Pancreas (tissue), 10 donors: ENCODE measurements around the gene SH3RF3. TPM values are rescaled to one million over a fixed set of nuclear protein-coding genes. Genes with fewer than 3 reads are reported as not detected.

Source experiments
- ATAC-seq, 4 donors: fragments of 200-7000 bp; cut with Tn5 transposase; one replicate each; pipeline versions ENCODE4 v1.8.0 to v1.9.1; 2020; ENCODE audit warnings: mild to moderate bottlenecking in 4 of 4, moderate library complexity in 4 of 4
- DNase-seq, 6 donors: peaks; one replicate each; pipeline ENCODE4 v3.0.0-alpha.2; 2020
- FAIRE-seq: peaks from 2 replicates; lab custom pipeline; 2012; peaks lifted over from hg19 to GRCh38; lab: Jason Lieb, UNC
- H3K27ac ChIP-seq, 4 donors: fragments of 200-600 bp; sonication (generic); 1 replicate in 3 of 4; 2 replicates in 1 of 4; pipeline versions ENCODE4 v1.5.0 to v1.8.0; 2020
- H3K27me3 ChIP-seq, 4 donors: fragments of 200-600 bp; one replicate each; pipeline ENCODE4 v1.8.0; 2021
- H3K36me3 ChIP-seq, 3 donors: fragments of 200-600 bp; sonication (generic) in 1 of 3; one replicate each; pipeline versions ENCODE4 v1.5.0 to v1.8.0; 2020 to 2021
- H3K4me1 ChIP-seq, 3 donors: fragments of 200-600 bp; one replicate each; pipeline ENCODE4 v1.8.0; 2021
- H3K4me3 ChIP-seq, 4 donors: fragments of 200-600 bp; sonication (generic) in 2 of 4; one replicate each; pipeline versions ENCODE4 v1.5.0 to v1.8.0; 2020 to 2021
- H3K9me3 ChIP-seq, 4 donors: fragments of 200-600 bp; one replicate each; pipeline ENCODE4 v1.8.0; 2021
- CTCF ChIP-seq, 4 donors: fragments of 200-600 bp; sonication (generic) in 3 of 4; IDR thresholded peaks; one replicate each; pipeline versions ENCODE4 v1.5.0 to v1.8.0; 2021; ENCODE audit warnings: antibody characterized with exemption in 4 of 4
- WGBS, 2 donors: extraction: QIAGEN DNeasy Blood & Tissue Kit; methylation state at CpG; one replicate each; pipeline ENCODE4 v1.1.7; 2013; 5-methylcytosine and 5-hydroxymethylcytosine counted together
- intact Hi-C, 3 donors: fragments of 100-400 bp; cut with DNase I; formaldehyde crosslinking; loops; one replicate each; pipeline versions ENCODE4 v1.11.1 to v1.14.2; 2022
- polyA plus RNA-seq, 2 donors: library from polyadenylated mRNA; stranded (reverse); fragments of 200-250 nt; gene quantifications; one replicate each; pipeline ENCODE4 v1.2.3, GENCODE V29; 2013
- total RNA-seq, 6 donors: library from RNA; stranded (reverse); fragmentation: NEBNext Ultra II Directional in 4 of 6; extraction: Animal tissue kit (Norgen Biotek cat#: 25700) in 4 of 6; gene quantifications; one replicate each; pipeline versions ENCODE4 v1.2.1 to v1.2.4, GENCODE V29; 2021 to 2023
- donor health status: healthy with polysubstance abuse.
- donor health status: DM: no; HTN: no; CAD: no; lungs with moderate emphysema.
- donor health status: DM: no; HTN: no; CAD: no.
- donor health status: control.
- donor health status: control.
- donor health status: Bipolar disorder and iron deficiency.
- donor health status: DM: yes; HTN: yes; CAD: no.
- donor health status: DM: no; HTN: no; CAD: no.
- donor health status: DM: no; HTN: no; CAD: no.
- donor health status: DM: yes; HTN: yes; CAD: no.

The SH3RF3 gene
- total and polyA plus RNA-seq, 8 donors, result 1.1 to 3.5 (median 1.8) TPM

GRCh38 chr2:109195193-109196045 is 66.4 kb downstream of the SH3RF3 start:
- no peak for DNase-seq
- ATAC-seq, result no peak
- no peak for FAIRE-seq

GRCh38 chr2:109196081-109196875 is 67.3 kb downstream of the SH3RF3 start:
- no peak overlapping the region for H3K27ac ChIP-seq
- no peak overlapping the region for H3K4me3 ChIP-seq
- no peak for ATAC-seq
- H3K36me3 ChIP-seq, result no peaks in the 10 kb centered on the region
- no peak for FAIRE-seq
- no peak for DNase-seq
- TF ChIP-seq CTCF (IDR thresholded peaks at IDR 0.05), result no peak
- H3K9me3 ChIP-seq, result no peaks in the 10 kb centered on the region
- H3K4me1 ChIP-seq, result no peaks in the 10 kb centered on the region
- intact Hi-C loops, result no loop called here
- 85 to 91% methylated on average over 19 of the region's 19 CpGs for WGBS, 2 donors
- no peaks in the 10 kb centered on the region for H3K27me3 ChIP-seq

More at GRCh38 chr2:109195193-109196045, 66.4 kb downstream of the SH3RF3 start:
- Histone ChIP-seq H3K4me1 (no peaks in the 10 kb centered on the region), H3K27me3 (no peaks in the 10 kb centered on the region), H3K9me3 (no peaks in the 10 kb centered on the region), H3K4me3 (no peak overlapping the region), H3K27ac (no peak overlapping the region), H3K36me3 (no peaks in the 10 kb centered on the region)
- WGBS, 2 donors, result 75 to 80% methylated on average over 19 of the region's 19 CpGs
- intact Hi-C loops, result no loop called here
- no peak for TF ChIP-seq CTCF (IDR thresholded peaks at IDR 0.05)

DNA sequence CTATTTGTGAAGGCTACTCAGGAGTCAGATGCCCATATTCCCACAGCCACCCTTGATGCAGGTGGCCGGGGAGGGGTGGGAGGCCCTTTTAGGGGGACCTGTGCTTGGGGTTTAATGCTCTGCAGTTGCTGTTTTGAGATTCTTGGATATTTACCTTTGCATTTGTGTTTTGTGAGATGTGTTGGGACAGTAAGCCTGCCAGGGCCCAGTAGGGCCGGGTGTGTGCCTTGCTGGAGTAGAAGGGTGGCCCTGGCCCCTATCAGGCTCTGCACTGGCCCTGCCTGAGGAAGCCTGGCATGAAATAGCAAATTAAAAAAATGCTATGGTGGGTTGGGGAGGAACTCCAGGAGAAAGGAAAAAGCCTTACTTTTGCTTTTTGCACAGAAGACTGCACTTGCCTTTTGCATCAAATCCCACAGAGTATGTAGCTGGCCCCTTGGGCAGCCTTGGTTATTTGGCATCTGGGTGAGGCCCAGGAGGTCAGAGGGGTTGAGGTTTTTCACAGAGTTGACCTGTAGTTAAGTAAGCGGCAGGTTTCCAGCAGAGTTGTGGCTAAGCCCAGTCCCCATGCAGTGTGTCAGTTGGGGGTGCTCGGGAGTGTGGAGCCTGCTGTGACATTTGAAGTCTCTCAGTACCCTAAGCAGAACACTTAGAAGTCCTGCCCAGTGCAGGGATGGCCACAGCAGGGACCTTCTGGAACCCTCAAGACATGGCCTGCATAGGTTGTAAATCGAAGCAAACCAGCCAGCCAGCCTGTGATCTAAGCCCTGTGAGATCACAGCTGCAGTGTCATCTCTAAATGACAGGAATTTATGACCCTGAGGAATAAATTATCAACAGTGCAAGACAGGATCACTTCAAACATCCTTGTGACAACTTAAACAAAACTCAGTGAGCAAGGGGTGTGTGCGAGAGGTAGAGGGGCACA is 68.8 kb downstream of the SH3RF3 start:
- H3K9me3 ChIP-seq, result no peaks in the 10 kb centered on the region
- DNase-seq (no peak), FAIRE-seq (no peak), ATAC-seq (no peak)
- no peaks in the 10 kb centered on the region for H3K27me3 ChIP-seq
- 72 to 74% methylated on average over 6 of the region's 6 CpGs for WGBS, 2 donors
- intact Hi-C loops, result no loop called here
- no peaks in the 10 kb centered on the region for H3K4me1 ChIP-seq
- TF ChIP-seq CTCF (IDR thresholded peaks at IDR 0.05), result no peak
- no peak overlapping the region for H3K27ac ChIP-seq
- H3K4me3 ChIP-seq, result no peak overlapping the region
- no peaks in the 10 kb centered on the region for H3K36me3 ChIP-seq

- Histone ChIP-seq H3K27me3 (no peaks in the 10 kb centered on the region), H3K4me3 (no peak overlapping the region), H3K9me3 (no peaks in the 10 kb centered on the region), H3K27ac (no peak overlapping the region), H3K36me3 (no peaks in the 10 kb centered on the region), H3K4me1 (no peaks in the 10 kb centered on the region)
- intact Hi-C loops, result no loop called here
- WGBS, 2 donors, result 86 to 95% methylated on average over 4 of the region's 4 CpGs
- ATAC-seq (no peak), FAIRE-seq (no peak), DNase-seq (no peak)
- no peak for TF ChIP-seq CTCF (IDR thresholded peaks at IDR 0.05)
These were observed 70.8 kb downstream of the SH3RF3 start for GRCh38 chr2:109199790-109200189.
